Measurements from ENCODE around the gene LNPEP.

Gene LNPEP

GRCh38 chr5:97004423-97005060 lies 68.7 kb downstream of the LNPEP start:
- no peak for DNase-seq

- no peak for DNase-seq
Measured at GRCh38 chr5:97006454-97007060, 70.7 kb downstream of the LNPEP start.

GRCh38 chr5:97009212-97009898 lies 73.5 kb downstream of the LNPEP start:
- no peak for DNase-seq

GRCh38 chr5:97009921-97010320 lies 74.0 kb downstream of the LNPEP start:
- no peak for DNase-seq

GRCh38 chr5:97010606-97011005 lies 74.7 kb downstream of the LNPEP start:
- DNase-seq: no peak

GRCh38 chr5:97011567-97011966 lies 75.7 kb downstream of the LNPEP start:
- no peak for DNase-seq

- DNase-seq: no peak
Measured at GRCh38 chr5:97019435-97020117, 83.7 kb downstream of the LNPEP start.

- DNase-seq: no peak
Measured at GRCh38 chr5:97021416-97021815, 85.5 kb downstream of the LNPEP start.

- no peak for DNase-seq
Measured at GRCh38 chr5:97022898-97023297, 87.0 kb downstream of the LNPEP start.

GRCh38 chr5:97026721-97027120 lies 90.8 kb downstream of the LNPEP start:
- DNase-seq: no peak

GRCh38 chr5:97037819-97038218 lies 101.9 kb downstream of the LNPEP start:
- DNase-seq: no peak

- no peak for DNase-seq
Measured at GRCh38 chr5:97041239-97041638, 105.4 kb downstream of the LNPEP start.

- DNase-seq: no peak
Measured at GRCh38 chr5:97042996-97043395, 107.1 kb downstream of the LNPEP start.

GRCh38 chr5:97043511-97043910 lies 107.6 kb downstream of the LNPEP start:
- no peak for DNase-seq

GRCh38 chr5:97044052-97044451 lies 108.2 kb downstream of the LNPEP start:
- no peak for DNase-seq

GRCh38 chr5:97046270-97046982 lies 110.5 kb downstream of the LNPEP start:
- no peak for DNase-seq

GRCh38 chr5:97047076-97047475 lies 111.2 kb downstream of the LNPEP start:
- no peak for DNase-seq

- no peak for DNase-seq
Measured at GRCh38 chr5:97049175-97049574, 113.3 kb downstream of the LNPEP start.

GRCh38 chr5:97056263-97056662 lies 120.4 kb downstream of the LNPEP start:
- no peak for DNase-seq

- DNase-seq: no peak
Measured at GRCh38 chr5:97062046-97062445, 126.2 kb downstream of the LNPEP start.

GRCh38 chr5:97063251-97063650 lies 127.4 kb downstream of the LNPEP start:
- DNase-seq: no peak

- DNase-seq: no peak
Measured at GRCh38 chr5:97065475-97065874, 129.6 kb downstream of the LNPEP start.

GRCh38 chr5:97067296-97067850 lies 131.5 kb downstream of the LNPEP start:
- DNase-seq: no peak
